HG02852 (cell line): Measurements from ENCODE around the gene FAM177B.
"Not testable (repeated sequence)": the region's sequence is repeated elsewhere in the genome, so short reads cannot be mapped to it uniquely, and the experiment has no call there.

ENCODE experiments used
- ATAC-seq: cut with Tn5 transposase; IDR thresholded peaks from one replicate; pipeline ENCODE4 v1.9.1; 2021; ENCODE audit warnings: mild to moderate bottlenecking, moderate library complexity; ENCODE audit not compliant: unreplicated experiment

FAM177B gene

DNA sequence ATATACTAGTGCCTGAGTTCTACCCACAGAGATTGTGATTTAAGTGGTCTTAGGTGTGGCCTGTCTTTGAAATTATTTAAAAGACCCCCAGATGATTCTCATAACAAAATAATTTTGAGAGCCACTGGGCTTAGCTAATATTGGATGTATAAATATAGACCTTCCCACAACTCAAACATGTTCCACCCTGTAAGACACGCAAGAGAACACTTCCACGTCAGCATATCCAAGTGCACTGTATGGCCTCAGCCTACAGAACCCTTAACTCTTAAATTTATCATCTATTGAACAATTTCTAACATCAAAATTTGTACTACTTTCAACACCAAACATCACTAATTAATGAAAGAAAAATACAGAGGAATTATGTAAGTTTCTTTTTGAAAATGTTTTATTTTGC, 2.5 kb downstream of the FAM177B start:
- no peak for ATAC-seq

DNA sequence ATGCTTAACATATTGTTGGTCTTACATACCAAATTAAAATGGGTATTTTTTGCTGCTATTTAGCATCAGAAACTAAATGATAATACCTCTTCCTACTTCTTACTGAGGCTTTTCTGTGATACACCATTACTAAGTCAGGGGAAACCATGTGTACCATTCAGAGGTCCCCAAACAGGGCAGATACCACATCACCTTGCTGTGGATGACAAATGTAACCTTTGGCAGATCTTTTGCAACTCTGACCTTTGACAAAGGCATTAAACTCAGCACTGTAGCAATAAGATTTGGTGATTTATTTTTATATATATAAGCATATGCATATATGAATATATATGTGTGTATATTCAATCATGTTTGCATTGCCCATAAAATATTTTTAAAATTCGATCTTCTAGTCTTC, 2.9 kb downstream of the FAM177B start:
- no peak for ATAC-seq

DNA sequence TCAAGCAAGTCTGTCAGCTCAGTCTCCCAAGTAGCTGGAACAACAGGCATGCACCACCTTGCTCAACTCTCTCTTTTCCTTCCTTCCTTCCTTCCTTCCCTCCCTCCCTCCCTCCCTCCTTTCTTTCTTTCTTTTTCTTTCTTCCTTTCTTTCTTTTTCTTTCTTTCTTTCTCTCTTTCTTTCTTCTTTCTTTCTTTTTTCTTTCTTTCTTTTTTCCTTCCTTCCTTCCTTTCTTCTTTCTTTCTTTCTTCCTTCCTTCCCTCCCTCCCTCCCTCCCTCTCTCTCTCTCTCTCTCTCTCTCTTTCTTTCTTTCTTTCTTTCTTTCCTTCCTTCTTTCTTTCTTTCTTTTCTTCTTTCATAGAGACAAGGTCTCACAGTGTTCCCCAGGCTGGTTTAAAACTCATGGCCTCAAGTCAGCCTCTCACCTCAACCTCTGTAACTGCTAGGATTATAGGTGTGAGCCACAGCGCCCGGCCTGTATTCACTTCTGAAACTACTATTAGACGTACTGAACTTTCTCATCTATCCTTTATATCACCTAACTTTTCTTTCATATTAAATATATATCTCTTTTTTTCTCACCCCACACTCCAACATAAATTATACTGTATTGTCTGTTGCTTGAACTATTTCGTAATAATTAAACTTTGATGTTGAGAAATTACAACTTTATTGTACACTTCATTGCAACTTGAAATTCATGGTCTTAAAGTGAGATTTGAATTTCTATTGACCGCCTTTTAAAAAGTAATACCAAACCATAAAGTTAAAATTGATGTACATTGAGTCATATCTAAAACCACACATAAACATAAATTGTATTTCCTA, 4.8 kb downstream of the FAM177B start:
- not testable (repeated sequence) for ATAC-seq

DNA sequence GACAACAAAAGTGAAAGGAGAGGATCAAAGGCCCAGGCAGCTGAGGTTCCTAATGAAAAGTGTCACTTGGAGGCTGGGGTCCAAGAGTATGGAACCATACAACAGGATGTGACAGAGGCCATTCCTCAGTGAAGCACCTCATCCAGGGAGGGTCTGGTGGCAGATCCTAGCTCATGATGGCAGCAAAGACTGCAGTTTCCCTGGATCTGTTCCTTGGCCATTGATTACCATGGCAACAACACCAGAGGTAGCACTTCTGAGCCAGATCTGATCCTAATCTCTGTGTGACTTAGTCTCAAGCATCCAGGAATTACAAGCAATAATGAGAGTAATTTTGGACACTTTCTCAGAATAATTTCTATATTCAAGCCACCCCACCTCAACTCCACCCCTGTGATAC, 12.9 kb downstream of the FAM177B start:
- ATAC-seq = no peak

DNA sequence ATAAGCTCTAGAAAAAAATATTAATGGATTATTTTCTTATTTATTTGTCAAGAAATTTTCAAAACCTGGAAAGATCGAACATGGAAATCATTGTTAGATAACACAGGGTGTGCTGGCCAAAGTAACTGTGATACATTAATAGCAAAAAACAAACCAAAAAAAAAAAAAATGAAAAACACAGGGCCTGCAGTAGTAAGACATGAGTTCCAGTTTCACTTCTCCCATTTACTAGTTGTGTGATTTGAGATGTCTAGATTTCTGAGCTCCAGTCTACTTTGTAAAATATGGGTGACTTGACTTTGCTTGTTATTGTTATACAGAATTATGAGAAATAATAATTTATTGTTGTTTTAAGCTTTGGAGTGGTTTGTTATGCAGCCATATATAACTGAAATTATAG, 13.6 kb downstream of the FAM177B start:
- peak; percentile 72 for ATAC-seq

DNA sequence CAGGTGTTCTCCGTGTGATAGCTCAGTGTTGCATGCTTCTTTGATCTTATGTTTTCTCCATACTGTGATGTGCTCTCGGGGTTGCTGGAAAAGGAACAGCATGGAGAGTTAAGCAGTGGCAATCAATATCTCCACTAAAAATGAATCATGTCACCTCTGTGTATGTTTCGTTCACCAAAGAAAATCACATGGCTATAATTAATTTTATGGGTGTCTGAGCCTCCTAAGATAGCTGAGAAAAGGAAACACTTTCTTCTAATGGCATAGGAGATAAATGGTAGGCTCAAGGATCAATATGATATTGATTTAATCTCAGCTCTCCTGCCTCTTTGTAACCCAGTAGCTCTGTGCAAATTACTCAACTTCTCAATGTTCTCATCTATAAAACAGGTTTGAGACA, 14.3 kb downstream of the FAM177B start:
- no peak for ATAC-seq

DNA sequence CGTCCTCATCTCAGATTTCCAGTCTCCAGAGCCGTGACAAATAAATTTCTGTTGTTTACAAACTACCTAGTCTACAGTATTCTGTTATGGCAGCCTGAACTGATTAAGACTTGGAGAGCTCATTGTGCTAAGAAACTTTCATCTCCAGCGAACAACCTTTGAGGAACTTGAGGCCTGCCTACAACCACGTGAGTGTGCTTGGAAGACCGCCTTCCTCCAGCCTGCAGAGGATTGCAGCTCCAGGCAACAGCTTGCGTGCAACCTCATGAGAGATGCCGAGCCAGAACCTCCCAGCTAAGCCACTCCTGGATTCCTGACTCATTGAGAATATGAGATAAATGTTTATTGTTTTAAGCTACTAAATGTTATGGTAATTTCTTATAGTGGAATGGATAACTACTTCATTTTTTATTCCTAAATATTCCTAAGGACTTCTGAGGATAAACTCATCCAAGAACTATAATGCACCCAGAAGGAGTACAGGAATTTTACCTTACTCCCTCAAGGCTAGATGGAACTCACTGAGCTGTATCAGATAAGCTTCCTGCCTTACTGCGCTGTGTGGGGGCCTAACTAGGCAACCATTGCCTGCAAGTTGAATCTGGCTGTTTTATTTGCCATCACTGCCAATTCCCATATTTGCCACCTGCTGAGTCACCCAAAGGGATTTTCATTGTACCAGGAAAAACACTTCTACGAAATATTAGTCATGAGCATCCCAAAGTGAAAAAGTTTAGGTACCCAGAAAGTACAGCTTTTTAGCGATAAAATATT, 17.6 kb downstream of the FAM177B start:
- ATAC-seq = no peak

DNA sequence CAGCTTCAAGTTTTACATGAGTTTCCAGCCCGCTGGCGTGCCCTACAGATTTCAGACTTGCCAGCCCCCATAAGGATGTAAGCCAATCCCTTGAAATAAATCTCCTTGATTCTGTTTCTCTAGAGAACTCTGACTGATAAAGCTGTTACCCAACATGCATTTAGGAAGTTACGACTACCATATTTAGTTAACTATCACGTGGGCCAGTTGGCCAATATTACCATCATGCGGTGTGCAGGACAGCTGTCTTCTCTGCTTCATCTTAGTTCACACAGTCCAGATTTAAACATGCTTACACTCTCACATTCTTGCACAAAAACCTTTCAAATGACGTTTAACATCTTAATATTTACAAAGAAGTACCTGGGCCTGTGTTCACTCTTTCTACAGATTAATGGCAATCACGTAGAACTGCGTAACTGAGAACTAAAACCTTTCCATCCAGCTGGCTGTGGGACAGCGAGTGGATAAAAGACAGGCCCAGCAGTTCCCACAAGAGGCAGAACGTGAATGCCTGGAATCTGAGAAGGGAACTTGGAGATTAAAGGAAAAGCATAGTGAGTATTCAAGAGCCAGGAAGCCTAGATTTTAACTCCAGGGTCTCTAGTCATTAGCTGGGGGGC, 20.8 kb downstream of the FAM177B start:
- ATAC-seq = no peak

DNA sequence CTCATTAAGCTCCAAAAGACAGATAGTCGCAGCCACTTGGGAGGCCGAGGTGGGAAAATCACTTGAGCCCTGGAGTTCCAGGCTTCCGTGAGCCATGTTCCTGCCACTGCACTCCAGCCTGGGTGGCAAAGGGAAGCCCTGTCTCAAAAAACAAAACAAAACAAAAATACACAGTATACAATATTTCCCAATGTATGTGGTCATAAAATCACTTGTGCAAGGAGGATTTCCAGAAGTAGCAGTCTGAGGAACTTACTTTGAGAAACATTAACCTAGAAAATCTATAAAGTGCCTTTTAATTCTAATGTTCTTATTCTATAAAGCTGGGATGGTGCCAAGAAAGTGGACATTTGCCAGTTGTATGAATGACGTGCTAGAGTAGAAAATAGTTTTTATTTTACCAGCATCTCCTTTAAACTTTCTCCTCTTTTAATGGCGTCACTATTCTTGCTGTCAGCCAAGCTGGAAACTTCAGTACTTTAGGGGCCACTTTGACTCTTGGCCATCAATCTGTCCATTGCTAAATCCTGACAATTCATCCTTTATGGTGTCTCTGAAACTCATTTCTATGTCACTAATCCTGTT, 22.5 kb downstream of the FAM177B start:
- ATAC-seq = no peak

DNA sequence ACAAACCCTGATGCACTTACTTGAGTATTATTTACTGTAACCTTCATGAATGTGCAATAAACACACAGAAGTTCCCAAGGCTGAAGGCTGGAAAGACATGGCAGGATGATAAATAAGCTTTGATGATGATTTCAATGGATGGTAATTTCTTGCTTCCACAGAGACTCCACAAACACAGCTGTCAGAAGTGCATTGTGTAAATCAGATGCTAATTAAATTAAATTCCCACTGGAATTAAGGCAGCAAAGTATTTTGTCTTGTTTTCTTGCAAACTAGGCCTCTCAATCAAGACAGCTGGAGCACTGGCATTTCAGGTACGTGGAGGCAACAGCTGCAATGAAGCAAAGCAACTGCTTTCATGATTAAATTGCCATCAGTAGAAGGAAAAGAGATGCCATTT, 24.1 kb downstream of the FAM177B start:
- no peak for ATAC-seq

DNA sequence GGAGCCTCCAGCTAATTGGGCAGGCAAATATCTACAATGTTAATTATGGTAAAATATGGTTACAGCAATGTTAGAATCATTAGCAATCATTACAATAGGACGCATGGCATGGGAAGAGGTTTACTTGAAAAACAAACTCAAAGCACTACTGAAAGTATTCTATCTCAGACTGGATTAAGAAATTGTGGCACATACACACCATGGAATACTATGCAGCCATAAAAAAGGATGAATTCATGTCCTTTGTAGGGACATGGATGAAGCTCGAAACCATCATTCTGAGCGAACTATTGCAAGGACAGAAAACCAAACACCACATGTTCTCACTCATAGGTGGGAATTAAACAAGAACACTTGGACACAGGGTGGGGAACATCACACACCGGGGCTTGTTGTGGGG, 25.2 kb downstream of the FAM177B start:
- ATAC-seq = not testable (repeated sequence)

DNA sequence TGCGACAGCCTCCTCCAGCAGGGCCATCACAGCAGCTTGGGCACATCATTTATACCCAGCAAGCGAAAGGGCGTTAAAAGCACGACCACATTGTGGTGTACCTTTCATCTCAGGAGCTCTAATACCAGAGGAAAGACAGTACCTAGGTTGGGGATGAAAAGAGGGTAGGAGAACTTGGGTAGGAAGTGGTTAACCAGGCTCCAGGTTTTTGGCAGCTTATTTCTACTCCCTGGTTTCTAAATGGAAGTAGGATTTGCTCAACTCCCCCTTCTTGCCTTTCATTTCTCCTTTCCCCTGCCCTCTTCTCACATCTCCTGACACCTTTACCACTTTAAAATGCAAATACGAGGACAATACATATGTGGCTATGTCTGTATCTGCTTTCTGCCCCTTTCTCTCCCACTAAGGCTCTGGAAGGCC, 30.2 kb downstream of the FAM177B start:
- no peak for ATAC-seq

DNA sequence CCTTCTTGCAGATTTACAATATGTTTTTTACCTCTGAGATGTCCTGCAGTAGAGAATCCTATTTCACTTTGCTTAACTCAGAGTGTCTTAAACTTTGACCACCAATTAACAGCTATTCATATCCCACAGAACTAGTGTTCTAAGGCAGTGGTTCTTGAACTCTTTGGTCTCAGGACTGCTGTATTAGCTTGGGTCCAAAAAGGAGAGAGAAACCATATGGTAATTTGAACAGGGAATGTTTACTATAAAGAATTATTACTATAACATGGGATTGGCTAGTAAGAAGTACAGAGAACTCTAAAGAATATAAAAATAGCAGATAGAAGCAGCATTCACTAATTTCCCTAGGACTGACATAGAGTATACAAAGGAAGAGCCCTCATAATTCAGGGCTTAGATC, 31.6 kb downstream of the FAM177B start:
- no peak for ATAC-seq

DNA sequence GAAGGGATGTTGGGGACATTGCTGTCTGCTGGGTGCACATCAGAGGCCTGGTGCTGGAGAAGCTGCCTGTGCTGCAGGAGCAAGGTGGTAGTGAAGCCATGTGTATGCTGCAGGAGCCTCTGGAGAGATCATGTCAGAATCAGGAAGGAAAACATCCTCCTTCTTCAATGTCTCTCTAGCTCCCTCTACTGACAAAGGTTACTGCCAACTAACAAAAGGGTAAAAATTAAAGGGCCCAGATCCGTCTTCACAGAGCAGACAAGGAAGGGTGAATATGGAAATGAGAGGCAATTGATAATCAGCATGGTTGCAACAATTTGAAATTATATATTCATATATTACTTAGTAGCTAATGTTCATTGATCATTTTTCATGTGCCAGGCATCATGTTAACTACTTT, 32.2 kb downstream of the FAM177B start:
- no peak for ATAC-seq

DNA sequence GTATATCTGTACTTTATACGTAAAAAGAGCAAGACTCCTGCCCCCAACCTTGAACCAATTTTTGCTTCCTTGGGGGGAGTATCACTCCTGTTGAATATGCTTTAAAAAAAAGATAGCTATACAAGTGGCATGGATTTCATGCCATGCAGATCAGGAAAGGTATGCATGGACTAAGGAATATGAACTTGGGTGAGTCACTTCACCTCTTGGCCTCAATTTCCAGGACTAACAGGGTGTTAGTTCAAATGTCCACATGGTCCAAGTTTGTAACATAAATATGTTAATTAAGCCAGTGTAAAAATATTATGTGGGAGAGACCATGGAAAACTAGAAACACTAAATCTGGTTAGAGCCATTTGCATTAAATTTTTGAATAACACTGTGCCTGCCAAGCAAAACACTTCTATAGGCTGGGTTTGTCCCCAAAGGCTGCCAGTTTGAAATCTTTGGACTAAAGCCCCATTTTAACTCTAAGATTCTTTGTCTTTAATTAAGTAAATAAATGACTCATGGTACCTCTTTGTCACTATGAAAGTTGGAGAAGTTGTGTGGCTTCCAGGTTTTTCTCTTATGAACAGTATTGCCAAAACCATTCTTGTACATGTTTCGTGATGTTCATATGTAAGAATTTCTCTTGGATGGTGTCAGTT, 33.1 kb downstream of the FAM177B start:
- ATAC-seq = no peak

DNA sequence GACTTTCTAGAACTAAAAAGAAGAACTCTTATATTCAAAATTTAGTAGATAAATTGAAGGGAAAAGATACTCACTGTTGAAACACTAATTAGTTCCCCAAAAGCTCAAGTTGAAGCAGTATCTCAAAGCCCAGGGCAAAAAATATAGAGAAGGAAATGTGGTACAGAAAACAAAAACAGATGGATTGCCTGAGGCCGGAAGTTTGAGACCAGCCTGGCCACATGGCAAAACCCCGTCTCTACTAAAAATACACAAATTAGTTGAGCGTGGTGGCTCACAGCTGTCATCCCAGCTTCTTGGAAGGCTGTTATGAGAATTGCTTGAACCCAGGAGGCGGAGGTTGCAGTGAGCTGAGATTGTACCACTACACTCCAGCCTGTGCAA, 36.0 kb downstream of the FAM177B start:
- peak; percentile 64 for ATAC-seq

DNA sequence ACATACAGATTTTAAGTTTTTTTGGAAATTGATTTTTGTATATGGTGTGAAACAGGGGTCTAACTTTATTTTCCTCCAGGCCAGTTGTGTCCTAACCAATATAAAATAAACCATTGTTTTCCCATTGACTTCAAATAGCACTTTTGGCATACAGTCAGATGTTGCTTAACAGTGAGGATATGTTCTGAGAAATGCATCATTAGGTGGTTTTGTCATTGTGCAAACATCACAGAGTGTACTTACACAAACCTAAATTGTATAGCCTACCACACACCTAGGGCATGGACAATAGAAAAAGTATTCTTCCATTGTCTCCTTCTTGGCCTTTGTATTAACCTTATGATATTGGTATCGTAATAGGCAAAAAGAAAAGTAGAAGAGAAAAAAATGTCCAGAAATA, 40.5 kb downstream of the FAM177B start:
- ATAC-seq = no peak

DNA sequence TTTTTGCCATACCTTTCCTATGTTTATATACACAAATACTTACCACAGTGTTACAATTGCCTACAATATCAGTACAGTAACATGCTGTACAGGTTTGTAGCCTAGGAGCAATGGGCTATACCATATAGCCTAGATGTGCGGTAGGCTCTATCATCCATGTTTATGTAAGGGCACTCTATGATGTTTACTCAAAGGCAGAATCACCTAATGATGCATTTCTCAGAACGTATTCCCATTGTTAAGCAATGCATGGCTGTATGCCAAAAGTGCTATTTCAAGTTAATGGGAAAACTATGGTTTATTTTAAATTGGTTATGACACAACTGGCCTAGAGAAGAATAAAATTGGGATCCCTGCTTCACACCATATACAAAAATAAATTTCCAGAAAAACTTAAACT, 41.0 kb downstream of the FAM177B start:
- no peak for ATAC-seq

DNA sequence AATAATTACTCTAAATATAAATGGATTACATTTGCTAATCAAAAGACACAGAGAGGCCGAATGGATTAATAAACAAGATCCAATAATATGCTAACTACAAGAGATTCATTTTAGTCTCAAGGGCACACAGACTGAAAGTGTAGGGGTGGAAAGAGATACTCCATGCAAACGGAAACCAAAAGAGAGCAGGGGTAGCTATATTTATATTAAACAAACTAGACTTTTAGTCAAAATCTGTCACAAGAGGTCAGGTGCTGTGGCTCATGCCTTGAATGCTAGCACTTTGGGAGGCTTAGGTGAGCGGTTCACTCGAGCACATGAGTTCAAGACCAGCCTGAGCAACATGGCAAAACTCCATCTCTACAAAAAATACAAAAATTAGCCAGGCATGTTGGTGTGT, 44.2 kb downstream of the FAM177B start:
- peak; percentile 56 for ATAC-seq

DNA sequence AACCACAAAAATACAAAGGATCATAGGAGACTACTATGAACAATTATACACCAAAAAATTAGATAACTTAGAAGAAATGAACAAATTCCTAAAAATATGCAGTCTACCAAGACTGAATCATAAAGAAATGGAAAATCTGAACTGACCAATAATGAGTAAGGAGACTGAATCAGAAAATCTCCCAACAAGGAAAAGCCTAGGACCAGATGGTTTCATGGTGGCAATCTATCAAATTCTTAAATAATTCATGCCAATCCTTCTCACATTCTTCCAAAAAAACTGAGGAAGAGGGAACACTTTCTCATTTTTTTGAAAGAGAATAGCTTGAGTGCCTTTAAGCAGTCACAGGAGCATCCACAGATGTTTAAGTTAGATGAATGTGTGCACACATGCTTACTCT, 46.0 kb downstream of the FAM177B start:
- no peak for ATAC-seq

DNA sequence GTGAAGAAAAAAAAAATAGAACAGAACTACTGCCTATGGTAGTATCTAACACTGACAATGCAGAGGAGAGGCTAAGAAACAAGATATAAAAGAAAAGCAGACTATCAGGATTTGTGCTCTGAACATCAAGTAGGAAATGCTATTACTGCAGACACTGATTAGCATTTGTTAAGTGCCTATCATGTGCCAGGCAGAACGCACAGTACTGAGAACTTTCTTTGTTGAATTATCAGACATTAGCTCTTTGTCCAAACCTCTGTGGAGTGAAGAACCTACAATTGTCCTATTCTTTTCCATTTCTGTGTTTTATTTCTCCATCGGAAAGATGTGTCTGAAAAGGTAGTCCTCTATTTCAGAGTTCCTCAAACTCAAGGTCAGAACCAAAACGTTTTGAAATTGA, 47.4 kb downstream of the FAM177B start:
- no peak for ATAC-seq
